Astrocyte (in vitro differentiated cells and primary cell): ENCODE results near the gene KDELR1. TPM values are rescaled to one million over a fixed set of nuclear protein-coding genes. Genes with fewer than 3 reads are reported as not detected.

ENCODE experiments used
- DNase-seq: peaks from one replicate; pipeline ENCODE4 v3.0.0-alpha.2; 2010; ENCODE audit warnings: low read depth
- FAIRE-seq: peaks from 2 replicates; lab custom pipeline; 2011; peaks lifted over from hg19 to GRCh38; lab: Jason Lieb, UNC
- H2AFZ ChIP-seq: 2 replicates; pipeline ENCODE4 v1.6.0; 2012; ENCODE audit warnings: low read depth, low read length, inconsistent platforms
- H3K27ac ChIP-seq: 2 replicates; pipeline ENCODE4 v1.5.1; 2011; ENCODE audit warnings: low read depth, low read length, inconsistent platforms
- H3K27me3 ChIP-seq: 2 replicates; pipeline ENCODE4 v1.6.0; 2011; ENCODE audit warnings: low read length, inconsistent platforms; ENCODE audit not compliant: insufficient read depth
- H3K36me3 ChIP-seq: 2 replicates; pipeline ENCODE4 v1.5.1; 2011; ENCODE audit warnings: low read length, inconsistent platforms; ENCODE audit not compliant: insufficient read depth
- H3K4me1 ChIP-seq: 2 replicates; pipeline ENCODE4 v1.5.1; 2011; ENCODE audit warnings: low read length, inconsistent platforms; ENCODE audit not compliant: insufficient read depth
- H3K4me2 ChIP-seq: 2 replicates; pipeline ENCODE4 v1.6.0; 2012; ENCODE audit warnings: low read length, inconsistent platforms
- H3K4me3 ChIP-seq: 2 replicates; pipeline ENCODE4 v1.5.1; 2011; ENCODE audit warnings: low read depth, mild to moderate bottlenecking, low read length, inconsistent platforms; ENCODE audit not compliant: insufficient read depth
- H3K79me2 ChIP-seq: 2 replicates; pipeline ENCODE4 v1.6.0; 2012; ENCODE audit warnings: mild to moderate bottlenecking, low read length, inconsistent platforms; ENCODE audit not compliant: insufficient read depth
- H3K9ac ChIP-seq: 2 replicates; pipeline ENCODE4 v1.6.0; 2012; ENCODE audit warnings: mild to moderate bottlenecking, low read length, inconsistent platforms
- H3K9me3 ChIP-seq: 2 replicates; pipeline ENCODE4 v1.5.1; 2012; ENCODE audit warnings: low read depth, mild to moderate bottlenecking, low read length, inconsistent platforms; ENCODE audit not compliant: insufficient read depth
- H4K20me1 ChIP-seq: 2 replicates; pipeline ENCODE4 v1.6.0; 2012; ENCODE audit warnings: low read length, inconsistent platforms; ENCODE audit not compliant: insufficient read depth
- H3K27ac Mint-ChIP-seq: one replicate; pipeline ENCODE4 v1.8.0; 2021; ENCODE audit warnings: mild to moderate bottlenecking, mixed read lengths; ENCODE audit not compliant: unreplicated experiment
- H3K27me3 Mint-ChIP-seq: one replicate; pipeline ENCODE4 v1.8.0; 2021; ENCODE audit warnings: low read depth, mixed read lengths; ENCODE audit not compliant: unreplicated experiment
- H3K36me3 Mint-ChIP-seq: one replicate; pipeline ENCODE4 v1.8.0; 2021; ENCODE audit warnings: low read depth, mixed read lengths; ENCODE audit not compliant: unreplicated experiment
- H3K4me1 Mint-ChIP-seq: one replicate; pipeline ENCODE4 v1.8.0; 2021; ENCODE audit warnings: low read depth, mixed read lengths; ENCODE audit not compliant: unreplicated experiment
- H3K4me3 Mint-ChIP-seq: one replicate; pipeline ENCODE4 v1.8.0; 2021; ENCODE audit warnings: mild to moderate bottlenecking, moderate library complexity, mixed read lengths; ENCODE audit not compliant: unreplicated experiment
- H3K9me3 Mint-ChIP-seq: one replicate; pipeline ENCODE4 v1.8.0; 2021; ENCODE audit warnings: mild to moderate bottlenecking, mixed read lengths; ENCODE audit not compliant: unreplicated experiment
- CTCF ChIP-seq: IDR thresholded peaks from 2 replicates; pipeline ENCODE4 v1.5.1; 2011; ENCODE audit warnings: low read depth, mild to moderate bottlenecking, inconsistent platforms, low read length, moderate library complexity; ENCODE audit not compliant: insufficient read depth
- EZH2 ChIP-seq: IDR thresholded peaks from 2 replicates; pipeline ENCODE4 v1.6.1; 2012; ENCODE audit warnings: mild to moderate bottlenecking, low read length, inconsistent platforms; ENCODE audit not compliant: insufficient read depth
- total RNA-seq: library from RNA; stranded (reverse); gene quantifications from 2 replicates; pipeline ENCODE4 v1.2.1, GENCODE V29; 2021

KDELR1 gene
- total RNA-seq, 1 donor from 2014 or later: 370 TPM

DNA sequence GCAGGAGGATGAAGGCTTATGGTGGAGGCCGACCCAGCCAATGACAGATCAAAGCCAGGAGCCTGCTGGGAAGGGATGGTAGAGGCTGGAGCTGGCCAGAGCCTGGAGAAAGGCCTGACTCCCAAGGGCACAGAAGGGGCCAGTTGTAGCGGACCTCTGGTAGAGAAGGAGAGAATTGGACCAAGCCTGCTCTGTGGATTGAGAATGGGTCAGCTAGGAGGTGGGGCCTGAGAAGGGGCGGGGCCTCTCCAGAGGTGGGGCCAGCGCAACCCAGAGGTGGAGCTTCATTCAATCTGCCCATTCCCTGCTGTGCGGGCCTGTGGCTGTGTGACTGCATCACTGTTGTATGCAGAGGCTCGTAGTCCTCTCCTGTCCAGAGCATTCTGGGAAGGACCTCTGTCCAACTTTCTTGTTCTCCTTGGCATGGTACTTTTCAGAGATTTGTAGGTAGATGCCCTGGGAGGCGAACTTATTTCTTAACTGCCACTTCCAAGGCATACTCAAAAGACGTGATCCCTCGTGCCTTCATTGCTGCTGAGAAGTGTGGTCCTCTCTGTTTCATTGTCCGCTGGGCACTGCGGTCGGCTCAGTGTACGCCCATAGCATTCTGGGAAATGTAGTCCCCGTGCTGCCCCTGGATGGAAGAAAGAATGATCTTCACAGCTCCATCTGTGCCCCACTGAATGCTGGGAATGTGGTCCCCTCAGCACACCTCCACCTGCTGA lies 8.8 kb upstream of the KDELR1 start:
- Histone ChIP-seq H3K4me3 (peak overlapping the region; percentile 49), H3K9me3 (no peaks in the 10 kb centered on the region), H3K27ac (peak overlapping the region; percentile 71), H3K4me1 (peaks cover 3% of the 10 kb centered on the region), H3K27me3 (peaks cover 5% of the 10 kb centered on the region), H3K79me2 (peaks cover 2% of the 10 kb centered on the region), H3K9ac (peak overlapping the region; percentile 62), H2AFZ (peak overlapping the region; percentile 82), H3K36me3 (no peaks in the 10 kb centered on the region), H4K20me1 (no peaks in the 10 kb centered on the region), H3K4me2 (peak overlapping the region; percentile 84)
- H3K27ac Mint-ChIP-seq: peak overlapping the region; percentile 16
- peaks cover 3% of the 10 kb centered on the region for H3K9me3 Mint-ChIP-seq
- H3K36me3 Mint-ChIP-seq: peaks cover 4% of the 10 kb centered on the region
- H3K27me3 Mint-ChIP-seq: no peaks in the 10 kb centered on the region
- TF ChIP-seq EZH2: no peak
- TF ChIP-seq CTCF: no peak
- H3K4me3 Mint-ChIP-seq: peak overlapping the region; percentile 46
- FAIRE-seq (peak; percentile 73), DNase-seq (peak; percentile 62)
- peaks cover 8% of the 10 kb centered on the region for H3K4me1 Mint-ChIP-seq

DNA sequence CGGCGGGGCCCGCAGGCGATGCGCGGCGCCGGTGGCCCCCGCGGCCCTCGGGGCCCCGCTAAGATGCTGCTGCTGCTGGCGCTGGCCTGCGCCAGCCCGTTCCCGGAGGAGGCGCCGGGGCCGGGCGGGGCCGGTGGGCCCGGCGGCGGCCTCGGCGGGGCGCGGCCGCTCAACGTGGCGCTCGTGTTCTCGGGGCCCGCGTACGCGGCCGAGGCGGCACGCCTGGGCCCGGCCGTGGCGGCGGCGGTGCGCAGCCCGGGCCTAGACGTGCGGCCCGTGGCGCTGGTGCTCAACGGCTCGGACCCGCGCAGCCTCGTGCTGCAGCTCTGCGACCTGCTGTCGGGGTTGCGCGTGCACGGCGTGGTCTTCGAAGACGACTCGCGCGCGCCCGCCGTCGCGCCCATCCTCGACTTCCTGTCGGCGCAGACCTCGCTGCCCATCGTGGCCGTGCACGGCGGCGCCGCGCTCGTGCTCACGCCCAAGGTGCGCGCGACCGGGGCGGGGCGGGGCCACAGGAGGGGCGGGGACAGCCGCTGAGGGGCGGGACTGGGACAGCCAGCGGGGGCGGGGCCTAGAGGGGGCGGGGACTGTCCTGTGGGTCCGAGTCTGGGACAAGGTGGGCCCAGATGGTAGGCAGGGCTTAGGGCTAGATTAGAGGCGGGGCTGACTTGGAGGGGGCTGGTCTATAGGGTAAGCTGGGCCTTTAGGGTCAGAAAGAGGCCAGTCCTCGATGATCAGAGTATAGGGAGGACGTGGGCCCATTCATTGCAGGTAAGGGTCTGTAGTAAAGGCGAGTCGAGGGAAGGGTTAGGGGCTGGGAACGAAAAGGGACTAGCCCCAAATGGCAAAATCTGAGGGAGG lies 7.3 kb upstream of the KDELR1 start:
- Mint-ChIP-seq H3K27me3 (peaks cover 2% of the 10 kb centered on the region), H3K4me1 (peaks cover 10% of the 10 kb centered on the region), H3K9me3 (peaks cover 3% of the 10 kb centered on the region), H3K4me3 (peak overlapping the region; percentile 79), H3K36me3 (peaks cover 4% of the 10 kb centered on the region), H3K27ac (peak overlapping the region; percentile 59)
- peaks cover 9% of the 10 kb centered on the region for H3K4me1 ChIP-seq
- peak overlapping the region; percentile 91 for H3K9ac ChIP-seq
- H3K4me3 ChIP-seq: peak overlapping the region; percentile 60
- peak; percentile 64 for DNase-seq
- H3K27ac ChIP-seq: no peak overlapping the region
- peak overlapping the region; percentile 76 for H2AFZ ChIP-seq
- H3K27me3 ChIP-seq: peaks cover 14% of the 10 kb centered on the region
- FAIRE-seq: no peak
- peaks cover 2% of the 10 kb centered on the region for H3K79me2 ChIP-seq
- H3K9me3 ChIP-seq: no peaks in the 10 kb centered on the region
- no peaks in the 10 kb centered on the region for H3K36me3 ChIP-seq
- no peak for TF ChIP-seq CTCF
- no peak for TF ChIP-seq EZH2
- peak overlapping the region; percentile 100 for H3K4me2 ChIP-seq
- no peaks in the 10 kb centered on the region for H4K20me1 ChIP-seq
